HG03175 (cell line): ENCODE data around the gene HTR4.

Source experiments
- ATAC-seq: cut with Tn5 transposase; IDR thresholded peaks from one replicate; pipeline ENCODE4 v1.9.1; 2021; ENCODE audit warnings: mild to moderate bottlenecking, moderate library complexity; ENCODE audit not compliant: unreplicated experiment

HTR4 gene

GRCh38 chr5:148615644-148616275 lies 38.6 kb downstream of the HTR4 start:
- ATAC-seq, result no peak

GRCh38 chr5:148607406-148607805 lies 46.9 kb downstream of the HTR4 start:
- ATAC-seq, result no peak

- no peak for ATAC-seq
These were observed 48.0 kb downstream of the HTR4 start for GRCh38 chr5:148606296-148606695.

GRCh38 chr5:148599187-148599586 lies 55.1 kb downstream of the HTR4 start:
- no peak for ATAC-seq

GRCh38 chr5:148595697-148596096 lies 58.6 kb downstream of the HTR4 start:
- ATAC-seq, result no peak

GRCh38 chr5:148586796-148587195 lies 67.5 kb downstream of the HTR4 start:
- no peak for ATAC-seq

GRCh38 chr5:148585988-148586387 lies 68.3 kb downstream of the HTR4 start:
- ATAC-seq, result no peak

- ATAC-seq, result no peak
These were observed 70.2 kb downstream of the HTR4 start for GRCh38 chr5:148584103-148584502.

- ATAC-seq, result no peak
These were observed 70.8 kb downstream of the HTR4 start for GRCh38 chr5:148583421-148583965.

GRCh38 chr5:148574167-148574566 lies 80.2 kb downstream of the HTR4 start:
- no peak for ATAC-seq

GRCh38 chr5:148573374-148573773 lies 81.0 kb downstream of the HTR4 start:
- ATAC-seq, result no peak

- no peak for ATAC-seq
These were observed 84.4 kb downstream of the HTR4 start for GRCh38 chr5:148569948-148570347.

- no peak for ATAC-seq
These were observed 89.2 kb downstream of the HTR4 start for GRCh38 chr5:148565148-148565547.

- no peak for ATAC-seq
These were observed 91.3 kb downstream of the HTR4 start for GRCh38 chr5:148563021-148563420.

GRCh38 chr5:148561801-148562311 lies 92.5 kb downstream of the HTR4 start:
- no peak for ATAC-seq

- ATAC-seq, result no peak
These were observed 94.9 kb downstream of the HTR4 start for GRCh38 chr5:148559461-148559860.

- ATAC-seq, result no peak
These were observed 95.4 kb downstream of the HTR4 start for GRCh38 chr5:148558892-148559291.

- no peak for ATAC-seq
These were observed 97.5 kb downstream of the HTR4 start for GRCh38 chr5:148556835-148557234.

- no peak for ATAC-seq
These were observed 99.7 kb downstream of the HTR4 start for GRCh38 chr5:148554621-148555020.

GRCh38 chr5:148543727-148544126 lies 110.6 kb downstream of the HTR4 start:
- no peak for ATAC-seq

- ATAC-seq, result no peak
These were observed 111.5 kb downstream of the HTR4 start for GRCh38 chr5:148542812-148543211.

- no peak for ATAC-seq
These were observed 113.1 kb downstream of the HTR4 start for GRCh38 chr5:148541054-148541835.
